GM18508 (cell line): ENCODE measurements around the gene DNHD1.

Experiments used
- ATAC-seq: cut with Tn5 transposase; IDR thresholded peaks from one replicate; pipeline ENCODE4 v1.9.1; 2021; ENCODE audit warnings: moderate number of reproducible peaks; ENCODE audit not compliant: insufficient read depth, unreplicated experiment

Gene DNHD1

DNA sequence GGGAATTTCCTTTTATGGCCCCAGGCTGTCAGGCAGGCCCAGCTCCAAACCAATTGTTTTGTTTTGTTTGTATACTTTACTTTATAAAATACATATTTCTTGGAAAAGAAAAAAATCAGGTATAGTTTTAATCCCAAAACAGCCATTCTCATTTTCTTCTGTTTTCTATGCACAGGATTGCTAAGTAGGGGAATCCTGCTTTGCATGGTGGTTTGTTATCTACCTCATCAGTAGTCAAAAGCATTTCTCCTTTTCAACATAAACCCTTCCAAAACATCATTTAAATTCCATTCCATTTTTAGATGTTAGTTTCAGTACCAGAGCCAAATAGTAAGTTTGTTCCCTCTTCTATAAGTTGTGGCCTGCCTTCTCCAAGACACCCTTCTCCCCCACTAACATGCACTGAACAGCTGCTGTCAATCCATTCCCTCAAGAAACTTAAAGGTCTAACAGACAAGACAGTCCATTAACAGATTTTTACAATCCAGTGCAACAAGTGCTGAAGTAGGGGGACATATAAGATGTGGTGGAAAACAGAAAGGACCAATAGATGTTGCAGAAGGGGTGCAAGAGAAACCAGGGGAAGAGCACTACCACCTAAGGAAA, 110.2 kb downstream of the DNHD1 start:
- ATAC-seq = peak; percentile 0

DNA sequence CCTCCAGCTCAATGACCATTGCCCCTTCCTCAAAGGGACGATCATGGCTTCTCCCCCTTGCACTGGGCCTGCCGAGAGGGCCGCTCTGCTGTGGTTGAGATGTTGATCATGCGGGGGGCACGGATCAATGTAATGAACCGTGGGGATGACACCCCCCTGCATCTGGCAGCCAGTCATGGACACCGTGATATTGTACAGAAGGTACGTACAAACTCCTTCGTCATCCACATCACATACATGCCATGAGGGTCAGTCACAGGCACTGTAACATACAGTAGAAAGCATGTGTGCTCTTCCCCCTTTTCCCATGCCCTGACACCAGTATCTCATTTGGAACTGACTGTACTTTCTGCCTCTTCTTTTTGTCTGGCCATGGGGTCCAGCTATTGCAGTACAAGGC, 110.9 kb downstream of the DNHD1 start:
- no peak for ATAC-seq

DNA sequence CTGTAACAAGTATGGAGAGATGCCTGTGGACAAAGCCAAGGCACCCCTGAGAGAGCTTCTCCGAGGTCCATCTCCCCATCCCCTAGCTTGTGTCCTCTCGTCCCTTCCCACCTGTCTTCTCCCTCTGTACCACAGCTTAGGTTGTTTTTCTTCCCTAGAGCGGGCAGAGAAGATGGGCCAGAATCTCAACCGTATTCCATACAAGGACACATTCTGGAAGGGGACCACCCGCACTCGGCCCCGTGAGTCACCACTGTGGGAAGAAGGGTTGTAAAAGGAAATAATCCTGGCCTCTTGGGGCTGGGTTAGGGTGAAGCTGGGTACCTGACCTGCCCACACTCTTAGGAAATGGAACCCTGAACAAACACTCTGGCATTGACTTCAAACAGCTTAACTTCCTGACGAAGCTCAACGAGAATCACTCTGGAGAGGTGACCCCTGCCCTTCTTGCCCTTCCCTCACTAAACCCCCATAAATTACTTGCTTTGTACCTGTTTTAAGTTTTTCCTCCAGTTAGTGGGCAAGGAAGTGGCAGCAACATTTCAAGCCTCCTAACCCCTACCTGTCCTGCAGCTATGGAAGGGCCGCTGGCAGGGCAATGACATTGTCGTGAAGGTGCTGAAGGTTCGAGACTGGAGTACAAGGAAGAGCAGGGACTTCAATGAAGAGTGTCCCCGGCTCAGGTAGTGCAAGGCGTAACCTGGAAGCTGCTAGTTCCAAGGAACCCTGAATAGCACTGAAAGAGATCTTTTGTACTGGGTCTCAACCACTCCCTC, 111.8 kb downstream of the DNHD1 start:
- ATAC-seq = no peak

DNA sequence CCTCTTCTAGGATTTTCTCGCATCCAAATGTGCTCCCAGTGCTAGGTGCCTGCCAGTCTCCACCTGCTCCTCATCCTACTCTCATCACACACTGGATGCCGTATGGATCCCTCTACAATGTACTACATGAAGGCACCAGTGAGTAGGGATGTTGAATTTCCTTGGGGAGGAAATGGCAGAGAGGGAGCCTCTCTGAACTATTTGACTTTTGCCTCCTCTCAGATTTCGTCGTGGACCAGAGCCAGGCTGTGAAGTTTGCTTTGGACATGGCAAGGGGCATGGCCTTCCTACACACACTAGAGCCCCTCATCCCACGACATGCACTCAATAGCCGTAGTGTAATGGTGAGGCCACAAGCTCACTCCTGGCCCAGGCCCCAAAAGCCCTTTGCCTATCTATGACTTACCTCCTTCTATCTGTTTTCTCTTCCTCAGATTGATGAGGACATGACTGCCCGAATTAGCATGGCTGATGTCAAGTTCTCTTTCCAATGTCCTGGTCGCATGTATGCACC, 112.5 kb downstream of the DNHD1 start:
- ATAC-seq = no peak

DNA sequence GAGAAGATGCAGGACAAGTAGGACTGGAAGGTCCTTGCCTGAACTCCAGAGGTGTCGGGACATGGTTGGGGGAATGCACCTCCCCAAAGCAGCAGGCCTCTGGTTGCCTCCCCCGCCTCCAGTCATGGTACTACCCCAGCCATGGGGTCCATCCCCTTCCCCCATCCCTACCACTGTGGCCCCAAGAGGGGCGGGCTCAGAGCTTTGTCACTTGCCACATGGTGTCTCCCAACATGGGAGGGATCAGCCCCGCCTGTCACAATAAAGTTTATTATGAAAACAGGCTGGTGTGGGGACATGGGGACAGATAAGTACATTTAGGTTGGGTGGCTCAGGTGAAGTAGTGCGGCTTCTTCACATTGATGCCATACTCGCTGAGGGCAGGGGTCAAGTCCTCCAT, 113.5 kb downstream of the DNHD1 start:
- no peak for ATAC-seq

DNA sequence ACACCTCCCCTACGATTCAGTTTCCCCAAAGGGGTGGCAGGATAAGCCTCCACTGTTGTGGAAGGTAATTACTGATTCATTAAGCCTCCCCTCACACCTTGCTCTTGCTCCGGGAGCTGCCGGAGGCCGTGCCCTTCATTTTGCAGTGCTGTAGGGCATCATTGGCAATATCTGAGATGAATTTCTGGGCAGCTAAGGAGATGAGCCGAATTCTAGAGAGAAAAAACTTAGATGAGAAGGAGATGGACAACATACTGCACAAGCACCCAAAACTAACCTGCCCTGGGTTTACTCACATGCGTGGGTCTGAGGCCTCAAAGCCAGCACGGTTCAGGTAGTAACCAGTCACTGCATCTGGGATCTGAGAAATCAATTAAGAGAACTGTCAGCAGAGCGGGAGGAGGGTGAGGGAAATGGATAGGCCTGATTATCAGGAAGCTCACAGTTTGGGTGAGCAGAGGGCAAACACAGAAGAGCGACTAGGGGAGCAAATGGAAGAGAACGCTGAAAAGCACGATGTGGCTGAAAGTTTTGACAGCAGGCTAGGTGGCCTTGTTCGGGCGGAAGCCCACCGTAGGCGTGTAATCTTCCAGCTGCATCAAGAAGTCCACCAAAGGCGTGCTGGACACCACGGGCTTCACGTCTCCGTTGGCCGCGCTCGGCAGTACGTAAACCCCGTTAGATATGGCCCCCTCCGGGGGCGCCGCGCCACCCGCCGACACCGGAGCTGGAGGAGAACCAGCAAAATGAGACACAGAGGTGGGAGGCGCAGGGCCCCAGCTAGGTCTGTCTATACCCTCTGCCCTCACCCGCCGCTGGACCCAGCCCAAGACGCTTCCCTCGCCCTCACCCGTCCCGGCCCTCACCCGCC, 114.2 kb downstream of the DNHD1 start:
- no peak for ATAC-seq

DNA sequence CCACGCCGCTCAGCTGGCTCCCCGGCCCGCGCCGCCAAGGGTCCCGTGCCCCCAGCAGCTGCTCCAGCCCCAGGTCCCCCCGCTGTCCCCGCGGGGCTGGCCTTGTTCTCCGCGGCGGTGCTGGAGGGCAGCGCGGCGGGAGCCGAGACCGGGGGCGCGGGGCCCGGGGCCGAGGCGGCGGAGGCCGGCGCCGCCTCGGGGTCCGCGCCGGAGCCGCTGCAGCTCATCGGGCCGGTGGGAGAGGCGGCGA, 114.8 kb downstream of the DNHD1 start:
- no peak for ATAC-seq

DNA sequence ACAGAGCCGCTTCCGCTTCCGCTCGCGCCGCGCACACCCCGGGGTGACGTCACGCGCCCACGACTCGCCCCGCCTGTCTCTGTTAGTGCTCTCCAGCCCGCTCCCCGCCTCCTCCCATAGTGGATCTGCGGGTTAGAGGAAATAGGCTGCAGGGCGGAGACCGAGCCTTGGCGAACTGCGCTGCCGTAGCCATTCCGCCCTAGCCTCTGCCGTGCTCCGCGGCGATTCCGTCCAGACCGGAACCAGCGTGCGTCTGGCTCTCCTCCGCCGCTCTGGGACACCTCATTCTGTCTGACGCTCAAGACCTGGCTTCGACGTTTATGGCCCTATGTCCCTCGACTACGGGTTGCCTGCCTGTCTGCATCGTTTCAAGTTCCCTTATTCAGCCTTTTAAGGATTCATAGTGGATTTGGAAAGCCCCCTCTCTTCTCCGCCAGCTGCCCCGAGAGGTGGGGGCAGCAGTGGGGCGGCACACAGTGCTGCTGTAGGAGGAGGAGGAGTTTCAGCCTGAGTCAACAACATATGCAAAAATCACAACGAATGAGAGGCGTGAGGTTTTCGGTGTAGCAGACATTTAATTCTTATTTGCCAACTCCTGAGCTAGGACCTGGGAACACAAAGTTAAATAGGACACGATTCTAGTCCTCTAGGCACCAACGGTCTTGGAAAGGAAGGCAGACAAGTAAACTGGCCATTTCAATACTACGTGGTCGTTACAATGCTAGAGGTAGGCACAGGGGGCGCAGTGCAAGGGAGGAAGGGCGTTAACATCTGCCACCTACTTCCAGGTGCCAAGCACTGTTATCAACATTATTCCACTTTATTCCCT, 115.3 kb downstream of the DNHD1 start, which contains the start of gene TAF10:
TAF10 (minus strand) TSS at position 4 of the 829 bp plus-strand sequence. CDS start 27 bp downstream, outside the sequence.
- peak; percentile 60 for ATAC-seq

DNA sequence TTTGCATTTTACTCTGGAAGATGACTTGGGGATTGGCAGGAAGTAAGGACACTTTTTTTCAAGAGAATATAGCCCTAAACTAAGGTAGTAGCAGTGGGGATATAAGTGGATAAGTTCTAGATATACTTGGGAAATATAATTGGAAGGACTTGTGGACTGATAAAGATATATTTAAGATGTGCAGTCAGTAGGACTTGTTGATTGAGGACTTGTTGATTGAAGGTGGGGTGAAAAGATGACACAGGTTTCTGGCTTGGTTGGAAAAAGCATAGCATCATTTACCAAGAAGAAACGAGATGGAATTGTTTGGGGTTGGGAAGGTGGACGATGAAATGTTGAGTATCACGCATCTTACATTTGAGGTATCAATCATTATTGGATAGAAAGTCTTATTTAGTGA, 116.4 kb downstream of the DNHD1 start:
- no peak for ATAC-seq

DNA sequence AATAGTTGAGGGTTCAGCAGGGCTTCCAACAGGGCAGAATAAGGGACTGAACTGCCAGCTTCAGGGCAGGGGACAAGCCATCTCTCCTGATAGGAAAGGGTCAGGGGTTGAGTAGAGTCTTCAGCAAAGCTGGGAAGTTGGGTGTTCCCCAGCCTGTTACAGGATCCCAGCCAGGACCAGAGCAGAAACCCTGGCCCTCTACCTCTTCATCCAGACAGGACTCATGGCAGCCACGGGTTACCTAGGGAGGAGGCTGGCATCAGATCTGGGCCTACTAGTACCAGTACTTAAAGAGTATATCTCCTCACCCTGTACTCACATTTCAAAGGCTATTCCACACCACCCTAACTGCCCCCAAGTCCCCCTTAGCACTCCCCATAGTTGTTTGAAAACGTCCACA, 117.4 kb downstream of the DNHD1 start:
- no peak for ATAC-seq

DNA sequence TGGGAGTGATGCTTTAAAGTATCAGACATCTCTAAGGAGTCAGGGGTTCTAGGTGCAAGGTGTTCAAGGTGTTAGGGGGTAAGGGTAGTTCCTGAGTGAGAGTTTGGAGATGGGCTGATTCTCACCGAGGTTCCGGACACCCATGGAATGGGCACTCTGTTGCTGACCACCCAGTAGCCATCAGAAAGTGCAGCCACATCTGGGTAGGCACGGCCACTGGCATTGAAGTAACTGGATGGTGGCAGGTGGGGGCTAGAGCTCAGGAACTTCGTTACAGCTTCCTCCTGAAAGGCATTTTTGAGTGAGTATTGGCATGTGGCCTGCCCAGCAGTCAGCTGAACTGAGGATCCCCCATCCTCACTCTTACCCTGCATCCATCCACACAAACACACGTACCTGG, 118.0 kb downstream of the DNHD1 start:
- ATAC-seq = no peak

DNA sequence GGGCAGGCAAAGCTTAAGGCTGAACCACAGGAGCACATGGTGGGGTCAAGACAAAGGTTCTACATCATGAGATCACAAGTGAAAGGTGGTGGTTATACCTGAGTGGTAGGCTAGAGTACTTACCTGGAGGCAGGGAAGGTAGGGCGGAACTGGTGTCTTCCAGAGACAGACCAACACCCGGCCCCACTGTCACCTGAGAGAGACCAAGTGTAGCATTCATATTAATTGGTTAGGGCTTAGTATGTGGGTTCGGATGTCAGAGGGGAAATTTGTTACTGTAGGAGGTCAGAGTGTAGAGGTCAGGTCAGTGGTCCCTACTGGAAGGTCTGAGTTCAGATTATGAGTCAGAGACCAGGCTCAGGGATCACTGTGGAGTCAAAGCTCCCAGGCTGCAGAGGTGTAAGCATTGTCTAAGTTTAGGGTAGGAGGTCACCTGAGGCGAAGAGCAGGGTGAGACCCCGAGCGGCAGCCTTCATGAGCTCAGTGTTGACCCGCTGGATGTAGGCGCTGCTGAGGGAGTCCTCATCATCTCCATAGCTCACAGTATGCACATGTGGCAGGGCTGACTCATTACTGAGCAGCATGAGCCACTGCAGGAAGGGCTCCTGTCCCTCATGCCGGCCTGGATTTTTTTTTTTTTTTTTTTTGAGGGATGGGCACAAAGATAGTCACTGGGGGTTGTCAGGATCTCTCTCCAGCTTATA, 119.0 kb downstream of the DNHD1 start:
- no peak for ATAC-seq

DNA sequence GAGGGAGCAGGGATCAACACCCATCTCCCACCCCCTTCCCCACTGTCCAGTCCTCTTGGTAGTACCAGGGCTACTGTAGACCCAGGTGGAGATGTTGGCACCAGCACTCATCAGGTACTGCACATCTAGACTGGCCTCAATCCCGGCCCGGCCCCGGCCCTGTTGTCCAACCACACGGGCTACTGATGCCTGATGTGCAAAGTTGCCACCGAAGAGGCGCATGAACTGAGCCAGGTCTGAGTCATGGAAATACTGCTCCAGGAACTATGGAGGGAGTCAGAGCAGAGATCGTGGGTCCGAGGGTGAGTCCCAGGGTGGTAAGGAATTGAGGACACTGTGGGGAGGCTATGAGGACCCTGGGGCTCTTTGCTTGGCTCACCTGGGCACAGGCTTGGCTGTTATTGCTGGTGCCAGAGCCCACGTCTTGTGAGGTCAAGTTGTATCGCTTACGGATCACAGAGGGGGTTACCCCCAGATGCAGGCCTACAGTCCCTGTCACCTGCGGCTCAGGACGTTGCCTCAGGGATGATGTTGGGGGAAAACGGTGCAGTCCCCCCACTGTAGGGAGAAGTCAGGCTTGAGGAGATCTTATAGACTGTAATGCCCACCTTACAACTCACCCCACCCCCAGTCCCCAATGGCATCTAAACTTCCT, 119.6 kb downstream of the DNHD1 start:
- ATAC-seq = no peak

DNA sequence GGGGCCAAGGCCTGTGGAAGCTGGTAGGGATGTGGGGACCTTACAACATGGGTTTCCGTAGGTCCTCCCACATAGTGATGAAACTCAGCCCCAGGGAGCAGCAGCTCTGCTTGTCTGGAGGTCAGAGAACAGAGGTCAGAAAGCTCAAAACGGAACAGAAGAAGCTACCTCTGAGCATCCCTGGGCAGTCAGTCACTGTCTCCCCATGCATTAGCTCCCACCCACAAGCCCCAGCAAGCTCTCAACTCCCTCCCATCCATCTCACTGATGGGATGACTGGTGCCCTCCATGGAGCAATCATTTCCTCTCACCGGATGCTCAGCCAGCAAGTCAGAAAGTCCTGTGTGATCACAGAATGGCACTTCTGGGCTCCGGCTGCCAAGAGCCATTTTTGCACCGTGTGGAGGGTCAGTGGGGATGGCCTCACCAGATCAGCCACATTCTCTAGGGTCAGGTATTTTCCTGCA, 120.3 kb downstream of the DNHD1 start:
- no peak for ATAC-seq

DNA sequence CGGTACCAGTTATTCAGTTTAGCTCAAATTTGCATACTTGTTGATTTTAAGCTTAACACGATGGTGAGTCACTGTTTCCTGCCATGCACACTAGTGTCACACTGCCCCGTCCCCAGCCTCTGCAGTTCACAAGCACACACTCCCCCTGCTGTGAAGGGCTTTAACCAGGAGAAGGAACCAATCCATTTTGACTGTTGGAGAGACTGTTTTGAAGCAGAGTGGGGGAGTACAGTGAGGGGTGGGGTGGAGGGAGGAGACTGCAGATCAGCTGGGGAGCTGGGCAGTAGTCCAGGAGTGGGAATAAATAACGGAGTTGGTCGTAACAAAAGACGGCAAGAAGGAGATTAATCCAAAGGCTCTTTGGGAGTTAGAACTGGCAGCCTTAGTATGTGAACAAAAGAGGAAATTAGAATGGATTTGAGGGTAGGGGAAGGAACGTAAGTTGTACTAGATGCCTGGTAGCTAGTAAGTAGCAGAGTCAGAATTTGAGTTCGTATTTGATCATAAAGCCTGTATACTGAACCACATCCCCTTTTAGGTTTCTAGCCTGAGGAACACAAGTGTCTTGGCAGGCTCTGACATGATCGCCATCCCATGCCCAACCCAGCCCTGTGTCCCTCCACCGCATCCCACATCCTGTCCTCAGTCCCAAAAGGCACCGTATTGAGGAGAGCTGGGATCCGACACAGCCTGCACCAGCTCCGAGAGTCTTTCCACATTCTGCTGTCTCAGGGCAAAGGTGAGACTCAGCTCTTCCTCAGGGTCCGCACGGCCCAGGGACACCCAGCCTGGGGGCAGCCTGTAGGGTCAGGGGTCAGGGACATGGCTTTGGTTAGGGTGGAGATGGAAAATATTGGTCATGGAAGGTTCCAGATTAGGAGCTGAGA, 121.3 kb downstream of the DNHD1 start:
- ATAC-seq = no peak

DNA sequence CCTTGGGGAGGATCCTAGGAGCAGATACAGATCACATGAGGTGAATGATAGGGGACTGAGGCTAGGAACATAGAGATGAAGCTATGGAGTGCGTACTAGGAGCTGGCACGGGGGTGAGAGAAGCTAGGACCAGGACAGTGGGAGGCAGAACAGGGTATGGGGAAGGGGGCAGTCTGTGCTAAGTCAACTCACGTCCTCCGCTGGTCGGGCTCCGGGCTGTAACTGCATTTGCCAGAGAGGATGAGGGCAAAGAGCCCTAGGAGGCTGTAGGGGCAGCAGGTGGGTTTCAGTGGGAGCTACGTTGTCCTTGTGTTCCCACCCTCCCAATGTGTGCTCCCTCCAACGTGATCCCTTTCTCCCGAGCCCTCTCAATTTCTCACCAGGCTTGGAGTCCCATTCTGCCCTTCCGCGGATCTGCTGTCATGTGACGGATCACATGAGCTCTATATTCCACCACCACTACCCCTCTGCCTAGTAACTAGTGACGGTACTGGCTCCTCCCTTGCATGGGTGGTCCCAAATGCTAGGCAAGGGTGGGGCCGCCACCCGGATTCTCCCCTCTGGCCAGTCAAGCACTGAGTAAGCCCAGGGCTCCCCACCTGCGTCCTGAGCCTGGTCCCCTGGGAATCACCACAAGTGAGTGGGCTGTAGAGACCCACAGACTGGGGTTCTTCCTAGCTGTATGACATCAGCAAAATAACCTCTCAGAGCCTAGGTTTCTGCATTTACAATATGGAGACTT, 122.1 kb downstream of the DNHD1 start, which contains the start of gene TPP1:
TPP1 (minus strand) TSS at position 419 of the 742 bp plus-strand sequence; CDS start at position 397, 22 bp downstream.
- ATAC-seq = peak; percentile 97

DNA sequence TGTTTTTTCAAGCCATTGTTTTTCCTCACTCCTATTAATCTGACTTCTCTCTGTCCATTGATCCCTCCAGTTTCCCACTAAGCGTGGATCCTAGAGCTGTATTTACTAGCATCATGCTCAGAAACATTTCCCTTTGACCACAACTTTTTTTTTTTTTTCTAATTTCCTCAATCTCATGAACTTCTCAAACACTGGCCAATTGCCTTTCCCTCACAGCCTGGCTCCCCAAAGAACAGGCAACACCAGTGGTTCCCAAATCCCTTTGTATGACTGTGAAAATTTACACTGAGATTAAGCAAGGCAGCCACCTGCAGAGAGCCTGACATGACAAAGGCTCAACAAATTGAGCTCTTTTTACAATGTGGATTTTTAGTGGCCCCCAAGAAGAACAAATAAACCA, 123.6 kb downstream of the DNHD1 start:
- ATAC-seq = no peak
